ENCODE measurements around the gene TMEM244. TPM values are rescaled to one million over a fixed set of nuclear protein-coding genes. Genes with fewer than 3 reads are reported as not detected.

Gene TMEM244
- total and polyA plus RNA-seq, 2 of the 4 experiments (the other 2 are of a cell fraction), result 0.21 to 0.36 TPM

GRCh38 chr6:129801909-129802308, 59.2 kb downstream of the TMEM244 start:
- Histone ChIP-seq H3K36me3 (ENCODE audit: control insufficient read depth, insufficient read depth, low read length) (no peaks in the 10 kb centered on the region), H2BK15ac (ENCODE audit: low read depth, low read length) (no peak overlapping the region), H3K27me3 (ENCODE audit: control insufficient read depth, insufficient read depth, low read length) (no peaks in the 10 kb centered on the region), H3K23ac (ENCODE audit: low read depth, low read length) (no peak overlapping the region), H2BK20ac (ENCODE audit: low read depth, low read length) (no peak overlapping the region), H3K4me2 (ENCODE audit: low read depth, low read length) (no peak overlapping the region), H3K4ac (ENCODE audit: low read depth, low read length) (no peak overlapping the region), H3K4me1 (ENCODE audit: control insufficient read depth, insufficient read depth, low read length) (no peaks in the 10 kb centered on the region), H4K8ac (ENCODE audit: low read depth in 2 of 2, low read length in 2 of 2) (no peak overlapping the region), H4K5ac (ENCODE audit: low read depth, low read length) (no peak overlapping the region), H3K14ac (replicated peaks; ENCODE audit: low read depth, low read length) (no peak overlapping the region), H3K56ac (ENCODE audit: extremely low read depth, insufficient read depth, low read length) (no peak overlapping the region), H3K79me1 (ENCODE audit: low read depth in 1 of 2, low read length in 2 of 2) (no peaks in the 10 kb centered on the region), H2AK9ac (replicated peaks; ENCODE audit: low read depth, low read length, poor library complexity) (no peak overlapping the region), H4K20me1 (ENCODE audit: insufficient read depth, low read length) (no peaks in the 10 kb centered on the region), H4K91ac (ENCODE audit: insufficient read depth, low read depth, low read length) (no peak overlapping the region), H3K4me3 (ENCODE audit: insufficient read depth, low read depth, low read length) (no peak overlapping the region), H3K9me1 (ENCODE audit: insufficient read depth, low read length) (no peaks in the 10 kb centered on the region), H3K18ac (ENCODE audit: low read depth, low read length) (no peak overlapping the region), H2BK5ac (ENCODE audit: low read depth, low read length, poor library complexity, severe bottlenecking) (no peak overlapping the region), H2AK5ac (ENCODE audit: low read depth, low read length) (no peak overlapping the region), H2BK120ac (ENCODE audit: low read depth, low read length) (no peak overlapping the region), H3K9ac (ENCODE audit: low read depth, low read length) (no peak overlapping the region), H2AFZ (replicated peaks; ENCODE audit: low read length, poor library complexity) (no peak overlapping the region), H3K9me3 (ENCODE audit: control insufficient read depth, insufficient read depth, low read length) (0 out of 2 replicates have a peak, but pooled peaks cover 3% of the 10 kb centered on the region), H3K27ac (ENCODE audit: insufficient read depth, low read length) (no peak overlapping the region)
- DNase-seq (no peak), ATAC-seq (ENCODE audit: low read depth) (no peak)
- no TSS peak for BruUV-seq (replicated peaks)
- whole genome bisulfite sequencing, 2 experiments (ENCODE audit: extremely low coverage in 2 of 2, insufficient read length in 1 of 2), result no CpG with 5 or more reads among the region's 4 CpGs
- dilution Hi-C loops (cut with HindIII; ENCODE audit: low sequenced_read_pairs, unreplicated experiment), result no loop called here
- POLR2A ChIA-PET (ENCODE audit: unreplicated experiment), result no interaction called here
- TF ChIP-seq CTCF (conservative IDR thresholded peaks at IDR 0.05; ENCODE audit: low read depth, low read length), result no peak
- TF ChIP-seq MAFK (IDR thresholded peaks at IDR 0.05; ENCODE audit: low read depth, low read length), result no peak
- TF ChIP-seq USF2 (IDR thresholded peaks at IDR 0.05; ENCODE audit: low read depth, low read length), result no peak
- TF ChIP-seq FOS (IDR thresholded peaks at IDR 0.05; ENCODE audit: low read depth, low read length), result no peak
- no peak for TF ChIP-seq SMC3 (IDR thresholded peaks at IDR 0.05; ENCODE audit: low read depth, low read length)
- intact Hi-C loops (cut with micrococcal nuclease), result no loop called here
- in situ Hi-C loops (cut with MboI; ENCODE audit: low sequenced_read_pairs), result no loop called here
- CTCF ChIA-PET, result interaction anchor here (1.2 kb wide), 1 partner anchor 26 kb away, joined by 3 read pairs; no protein-coding TSS in a partner anchor

Data from IMR-90 (cell line).